Naive B cell (primary cell): Measurements from ENCODE around the gene RUFY1. TPM values are rescaled to one million over a fixed set of nuclear protein-coding genes. Genes with fewer than 3 reads are reported as not detected.

Source experiments
- ATAC-seq, 2 donors: fragments of 150-1000 bp; cut with Tn5 transposase; 2 replicates each; pipeline ENCODE4 v1.10.0; 2021; ENCODE audit warnings: low read depth in 2 of 2, mild to moderate bottlenecking in 2 of 2, moderate library complexity in 2 of 2
- DNase-seq: peaks from one replicate; pipeline ENCODE4 v3.0.0; 2022
- H3K27ac Mint-ChIP-seq, 6 donors: one replicate each; pipeline ENCODE4 v1.8.0; 2020 to 2022; ENCODE audit warnings: mild to moderate bottlenecking in 6 of 6, mixed read lengths in 6 of 6, moderate library complexity in 5 of 6, inconsistent platforms in 2 of 6
- H3K27me3 Mint-ChIP-seq, 3 donors: one replicate each; pipeline ENCODE4 v1.8.0; 2021 to 2022; ENCODE audit warnings: mixed read lengths in 3 of 3, mild to moderate bottlenecking in 1 of 3
- H3K36me3 Mint-ChIP-seq, 2 donors: one replicate each; pipeline ENCODE4 v1.8.0; 2020 to 2022; ENCODE audit warnings: mixed read lengths in 2 of 2, inconsistent platforms in 1 of 2, mild to moderate bottlenecking in 1 of 2
- H3K4me1 Mint-ChIP-seq, 3 donors: one replicate each; pipeline ENCODE4 v1.8.0; 2020 to 2022; ENCODE audit warnings: mixed read lengths in 3 of 3, inconsistent platforms in 1 of 3, mild to moderate bottlenecking in 1 of 3, moderate library complexity in 1 of 3
- H3K4me3 Mint-ChIP-seq, 8 donors: one replicate each; pipeline ENCODE4 v1.8.0; 2020 to 2022; ENCODE audit warnings: mild to moderate bottlenecking in 8 of 8, mixed read lengths in 8 of 8, moderate library complexity in 8 of 8, inconsistent platforms in 2 of 8
- H3K9me3 Mint-ChIP-seq, 7 donors: one replicate each; pipeline ENCODE4 v1.8.0; 2020 to 2022; ENCODE audit warnings: mixed read lengths in 7 of 7, mild to moderate bottlenecking in 5 of 7, inconsistent platforms in 2 of 7, moderate library complexity in 1 of 7
- polyA plus RNA-seq, 6 donors: library from polyadenylated mRNA; unstranded; fragments of 300-500 nt; fragmentation: Illumina TruSeq; gene quantifications; one replicate each; pipeline ENCODE4 v1.2.3, GENCODE V29; 2021; ENCODE audit warnings: low read depth in 6 of 6

The RUFY1 gene
- polyA plus RNA-seq, 6 donors from 2014 or later: 12.9 to 63.5 (median 42.2) TPM

DNA sequence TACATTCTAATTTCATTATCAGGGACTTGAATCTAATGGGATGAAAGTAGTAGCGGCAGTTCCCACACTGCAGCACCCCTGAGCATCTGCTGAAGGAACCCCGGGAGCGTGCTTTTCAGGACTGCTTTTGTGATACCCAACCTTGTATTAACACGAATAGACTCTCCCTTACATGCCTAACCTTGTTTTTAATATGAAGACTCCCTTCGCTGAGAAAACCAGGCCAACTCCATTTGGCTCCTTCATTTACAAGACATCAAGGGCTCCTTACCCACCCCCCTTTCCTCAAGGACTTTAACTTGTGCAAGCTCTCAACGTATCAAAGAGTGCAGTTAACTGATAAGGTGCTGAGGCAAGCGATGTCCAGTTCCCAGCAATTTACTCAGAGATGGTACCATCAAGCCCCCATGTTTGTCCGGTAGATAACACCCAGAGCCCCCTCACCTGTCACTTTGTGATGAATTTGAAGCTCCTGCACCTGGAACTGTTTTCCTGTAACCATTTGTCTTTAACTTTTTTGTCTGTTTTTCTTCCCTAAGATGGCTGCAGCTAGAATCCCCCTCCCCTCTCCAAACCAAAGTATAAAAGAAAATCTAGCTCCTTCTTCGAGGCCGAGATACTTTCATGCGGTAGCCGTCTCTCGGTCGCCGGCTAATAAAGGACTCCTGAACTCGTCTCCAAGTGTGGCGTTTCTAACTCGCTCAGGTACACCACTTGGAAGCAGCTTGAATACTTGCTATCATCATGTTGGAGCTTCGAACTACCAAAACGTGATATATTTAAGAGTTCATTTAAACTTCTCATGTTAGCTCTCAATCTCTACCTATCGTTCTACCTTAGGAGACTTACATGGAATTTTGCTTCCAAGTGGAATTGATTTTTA lies 62.5 kb downstream of the RUFY1 start:
- Mint-ChIP-seq H3K4me3 (peak overlapping the region in 3 of 8 donors; percentile 5 to 38 (median 25)), H3K36me3 (peaks cover 51 to 54% of the 10 kb centered on the region in 2 donors), H3K27ac (peak overlapping the region in 5 of 6 donors; percentile 49 to 91 (median 65)), H3K9me3 (peaks cover 0 to 1% (median 0%) of the 10 kb centered on the region in 7 donors), H3K27me3 (no peaks in the 10 kb centered on the region), H3K4me1 (peaks cover 26 to 34% (median 32%) of the 10 kb centered on the region in 3 donors)
- ATAC-seq: no peak
- DNase-seq: no peak

DNA sequence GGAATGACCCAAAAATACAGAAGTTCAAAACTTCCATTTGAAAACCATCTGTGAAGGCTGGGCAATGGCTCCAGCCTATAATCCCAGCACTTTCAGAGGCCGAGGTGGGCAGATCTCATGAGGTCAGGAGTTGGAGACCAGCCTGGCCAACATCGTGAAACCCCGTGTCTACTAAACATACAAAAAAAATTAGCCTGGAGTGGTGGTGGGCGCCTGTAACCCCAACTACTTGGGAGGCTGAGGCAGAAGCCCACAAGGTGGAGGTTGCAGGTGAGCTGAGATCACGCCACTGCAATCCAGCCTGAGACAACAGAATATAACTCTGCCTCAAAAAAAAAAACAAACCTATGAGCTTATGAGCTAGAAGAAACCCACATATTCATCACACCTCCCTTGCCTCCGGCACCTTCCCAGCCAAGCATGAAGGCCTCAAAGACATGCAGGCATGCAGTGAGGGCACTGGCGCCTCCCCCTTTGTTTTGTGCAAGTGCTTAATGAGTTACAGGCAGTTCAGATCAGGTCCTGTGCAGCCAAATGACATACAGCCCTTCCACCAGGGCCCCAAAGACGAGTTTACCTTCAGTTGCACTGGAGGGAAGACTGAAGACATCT lies 63.2 kb downstream of the RUFY1 start:
- H3K27ac Mint-ChIP-seq: peak overlapping the region in 5 of 6 donors; percentile 49 to 83 (median 65)
- H3K4me3 Mint-ChIP-seq: peak overlapping the region in 4 of 8 donors; percentile 25 to 63 (median 34)
- peak; percentile 22 to 45 for ATAC-seq
- no peaks in the 10 kb centered on the region for H3K27me3 Mint-ChIP-seq
- peaks cover 0 to 1% (median 0%) of the 10 kb centered on the region in 7 donors for H3K9me3 Mint-ChIP-seq
- DNase-seq: no peak
- peaks cover 32 to 38% (median 37%) of the 10 kb centered on the region in 3 donors for H3K4me1 Mint-ChIP-seq
- peaks cover 55 to 60% of the 10 kb centered on the region in 2 donors for H3K36me3 Mint-ChIP-seq

DNA sequence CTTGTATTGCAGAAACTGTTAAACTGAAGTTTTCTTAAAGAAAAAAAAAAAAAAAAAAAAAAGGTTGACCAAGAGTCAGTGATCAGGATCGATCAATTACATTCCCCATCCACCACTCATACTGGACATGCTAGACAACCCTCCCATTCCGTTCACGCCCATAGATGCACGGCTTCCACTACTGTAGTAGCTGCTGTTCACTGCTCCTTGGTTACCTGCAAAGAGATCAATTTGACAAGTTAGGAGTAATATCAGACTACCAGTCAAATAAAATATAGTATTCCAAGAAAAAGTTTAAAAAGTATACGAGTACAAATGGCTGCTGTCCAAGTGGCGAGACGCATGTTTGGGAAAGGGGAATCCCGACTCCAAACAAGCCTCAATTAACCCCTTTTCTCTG lies 64.4 kb downstream of the RUFY1 start:
- H3K27me3 Mint-ChIP-seq: no peaks in the 10 kb centered on the region
- H3K9me3 Mint-ChIP-seq: peaks cover 0 to 1% (median 0%) of the 10 kb centered on the region in 7 donors
- peaks cover 57 to 61% of the 10 kb centered on the region in 2 donors for H3K36me3 Mint-ChIP-seq
- H3K4me3 Mint-ChIP-seq: no peak overlapping the region
- peak overlapping the region in 4 of 6 donors; percentile 25 to 84 (median 34) for H3K27ac Mint-ChIP-seq
- ATAC-seq: no peak
- H3K4me1 Mint-ChIP-seq: peaks cover 38 to 46% (median 42%) of the 10 kb centered on the region in 3 donors
- DNase-seq: no peak

- Mint-ChIP-seq H3K4me3 (no peak overlapping the region), H3K4me1 (peaks cover 41 to 49% (median 47%) of the 10 kb centered on the region in 3 donors), H3K9me3 (peaks cover 0 to 1% (median 0%) of the 10 kb centered on the region in 7 donors), H3K27ac (peak overlapping the region in 1 of 6 donors; percentile 73), H3K36me3 (peaks cover 57 to 60% of the 10 kb centered on the region in 2 donors), H3K27me3 (no peaks in the 10 kb centered on the region)
- DNase-seq: no peak
- ATAC-seq: no peak
Measured at GRCh38 chr5:179615203-179615602, 64.8 kb downstream of the RUFY1 start.

DNA sequence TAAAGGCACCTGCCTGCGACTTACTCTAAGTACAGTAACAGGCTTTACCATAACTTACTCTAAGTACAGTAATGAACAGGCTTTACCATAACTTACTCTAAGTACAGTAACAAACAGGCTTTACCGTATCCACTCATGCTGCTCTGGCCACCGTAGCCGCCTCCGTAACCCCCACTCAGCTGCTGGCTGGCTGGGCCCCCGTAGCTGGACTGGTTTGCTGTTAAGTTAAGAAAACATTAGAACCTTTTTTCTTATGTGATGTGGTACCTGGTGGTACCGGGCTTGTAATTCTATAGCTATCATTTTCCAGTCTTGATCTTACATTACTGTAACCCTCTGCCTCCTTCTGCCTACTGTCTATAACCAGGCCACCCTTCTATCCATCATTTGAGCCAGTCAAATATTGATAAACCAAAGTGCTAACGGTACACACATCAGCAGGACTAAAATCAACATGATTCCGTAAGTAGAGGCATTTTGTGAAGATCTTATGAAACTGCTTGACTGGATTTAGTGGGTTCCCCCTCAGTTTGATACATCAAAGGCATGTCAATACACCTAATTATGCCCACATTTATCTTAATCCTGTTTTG lies 65.7 kb downstream of the RUFY1 start:
- no peak for DNase-seq
- peak overlapping the region in 4 of 6 donors; percentile 54 to 88 (median 80) for H3K27ac Mint-ChIP-seq
- peak overlapping the region in 2 of 8 donors; percentile 28 to 80 for H3K4me3 Mint-ChIP-seq
- no peak for ATAC-seq
- no peaks in the 10 kb centered on the region for H3K27me3 Mint-ChIP-seq
- peaks cover 59 to 68% of the 10 kb centered on the region in 2 donors for H3K36me3 Mint-ChIP-seq
- peaks cover 0 to 1% (median 0%) of the 10 kb centered on the region in 7 donors for H3K9me3 Mint-ChIP-seq
- peaks cover 50 to 58% (median 53%) of the 10 kb centered on the region in 3 donors for H3K4me1 Mint-ChIP-seq

- Mint-ChIP-seq H3K4me3 (peak overlapping the region in 2 of 8 donors; percentile 33 to 37), H3K9me3 (peaks cover 0 to 1% (median 0%) of the 10 kb centered on the region in 7 donors), H3K27ac (peak overlapping the region in 3 of 6 donors; percentile 18 to 76 (median 67)), H3K27me3 (no peaks in the 10 kb centered on the region), H3K4me1 (peaks cover 54 to 62% (median 60%) of the 10 kb centered on the region in 3 donors), H3K36me3 (peaks cover 59 to 69% of the 10 kb centered on the region in 2 donors)
- DNase-seq: no peak
- no peak for ATAC-seq
Measured at GRCh38 chr5:179617930-179618329, 67.6 kb downstream of the RUFY1 start.

DNA sequence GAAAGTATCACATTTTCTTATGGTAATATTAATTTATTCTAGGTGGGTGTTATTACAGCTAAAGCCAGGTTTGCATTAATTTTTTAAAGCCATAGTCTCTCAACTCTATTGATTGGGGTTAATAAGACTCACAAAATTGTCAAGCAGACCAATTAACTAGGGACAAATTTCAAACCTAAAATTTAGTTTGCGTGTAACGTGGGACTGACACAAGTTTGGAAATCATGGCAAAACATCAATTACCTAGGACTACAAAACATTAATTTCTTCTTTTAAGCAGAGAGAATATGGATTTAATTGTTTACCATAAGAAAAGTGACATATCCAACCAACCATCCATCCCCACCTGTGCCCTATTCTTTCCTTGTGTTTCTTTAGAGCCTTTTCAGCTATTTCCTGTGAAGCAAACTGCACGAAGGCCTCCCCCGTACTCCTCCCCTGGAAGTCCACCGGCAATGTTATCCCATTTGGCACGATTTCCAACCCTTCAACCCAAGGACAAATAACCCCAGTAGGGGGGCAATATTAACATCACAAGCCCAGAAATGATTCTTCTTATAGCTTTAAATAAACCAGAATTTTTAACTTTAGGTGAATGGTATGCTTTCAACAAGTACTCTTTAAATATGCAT lies 68.7 kb downstream of the RUFY1 start:
- ATAC-seq: no peak
- Mint-ChIP-seq H3K4me3 (peak overlapping the region; percentile 0 to 75 (median 62)), H3K36me3 (peaks cover 58 to 62% of the 10 kb centered on the region in 2 donors), H3K4me1 (peaks cover 52 to 58% (median 55%) of the 10 kb centered on the region in 3 donors), H3K9me3 (no peaks in the 10 kb centered on the region), H3K27ac (peak overlapping the region in 1 of 6 donors; percentile 77), H3K27me3 (no peaks in the 10 kb centered on the region)
- no peak for DNase-seq

DNA sequence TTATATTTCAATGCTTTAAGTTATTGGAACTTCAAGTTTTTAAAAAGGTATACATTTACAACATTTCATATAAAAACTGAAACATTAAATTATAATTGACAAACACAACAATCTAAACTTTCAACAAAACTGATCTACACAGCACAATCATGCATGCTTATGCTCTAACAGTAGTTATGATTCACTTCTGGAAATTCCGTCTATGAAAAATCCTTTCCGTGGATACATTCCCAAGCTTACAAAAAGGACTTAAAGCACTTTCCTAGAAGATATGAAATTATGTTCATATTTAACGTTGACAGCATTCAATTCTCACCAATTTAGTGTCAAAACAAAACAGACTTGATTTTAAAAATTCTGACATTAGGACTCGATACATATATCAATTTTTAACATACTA lies 69.4 kb downstream of the RUFY1 start:
- Mint-ChIP-seq H3K4me1 (peaks cover 53 to 65% (median 58%) of the 10 kb centered on the region in 3 donors), H3K36me3 (peaks cover 54 to 58% of the 10 kb centered on the region in 2 donors), H3K4me3 (peak overlapping the region in 5 of 8 donors; percentile 22 to 98 (median 97)), H3K27ac (peak overlapping the region in 1 of 6 donors; percentile 99), H3K9me3 (no peaks in the 10 kb centered on the region), H3K27me3 (no peaks in the 10 kb centered on the region)
- no peak for DNase-seq
- ATAC-seq: no peak

GRCh38 chr5:179620293-179620692 lies 69.9 kb downstream of the RUFY1 start:
- ATAC-seq: no peak
- no peaks in the 10 kb centered on the region for H3K9me3 Mint-ChIP-seq
- peaks cover 53 to 54% of the 10 kb centered on the region in 2 donors for H3K36me3 Mint-ChIP-seq
- H3K27me3 Mint-ChIP-seq: no peaks in the 10 kb centered on the region
- no peak for DNase-seq
- peaks cover 53 to 66% (median 61%) of the 10 kb centered on the region in 3 donors for H3K4me1 Mint-ChIP-seq
- peak overlapping the region in 4 of 6 donors; percentile 46 to 99 (median 76) for H3K27ac Mint-ChIP-seq
- peak overlapping the region; percentile 31 to 98 (median 96) for H3K4me3 Mint-ChIP-seq

- peaks cover 51 to 53% of the 10 kb centered on the region in 2 donors for H3K36me3 Mint-ChIP-seq
- DNase-seq (no peak), ATAC-seq (no peak)
- peaks cover 51 to 62% (median 61%) of the 10 kb centered on the region in 3 donors for H3K4me1 Mint-ChIP-seq
- peak overlapping the region; percentile 75 to 99 (median 98) for H3K27ac Mint-ChIP-seq
- peak overlapping the region; percentile 93 to 98 (median 97) for H3K4me3 Mint-ChIP-seq
- H3K27me3 Mint-ChIP-seq: no peaks in the 10 kb centered on the region
- H3K9me3 Mint-ChIP-seq: no peaks in the 10 kb centered on the region
Measured at GRCh38 chr5:179620703-179621350, 70.5 kb downstream of the RUFY1 start.

DNA sequence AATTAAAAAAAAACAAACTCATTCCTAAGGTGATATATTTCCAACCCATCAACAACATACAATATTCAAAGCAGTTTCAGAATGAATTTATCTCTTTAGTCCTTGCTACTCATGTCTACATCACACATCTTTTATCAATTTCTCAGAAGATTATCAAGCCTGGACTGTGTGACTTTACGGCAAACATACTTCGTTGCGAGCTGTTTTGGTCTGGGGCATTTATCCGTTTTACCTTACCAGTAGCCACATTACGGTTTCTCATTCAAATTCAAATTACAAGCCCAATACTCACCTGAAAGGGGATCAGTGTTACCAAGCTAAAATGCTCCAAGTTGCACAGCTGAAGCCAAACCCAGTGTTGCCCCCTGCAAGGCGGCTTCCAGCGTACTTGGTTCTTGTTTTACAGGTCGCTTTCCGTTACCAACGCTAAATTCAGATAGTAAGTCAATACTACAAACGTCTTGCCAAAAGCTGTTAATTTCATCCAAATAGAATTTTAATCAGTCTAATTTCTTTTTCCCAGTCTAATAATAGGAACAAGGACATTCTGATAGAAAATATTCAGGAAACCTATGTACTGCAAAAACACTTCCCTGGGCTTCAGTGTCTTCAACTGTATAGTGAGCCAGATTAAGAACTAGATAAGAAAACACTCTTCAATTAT lies 71.3 kb downstream of the RUFY1 start:
- no peak for DNase-seq
- Mint-ChIP-seq H3K36me3 (peaks cover 44 to 45% of the 10 kb centered on the region in 2 donors), H3K4me1 (peaks cover 46 to 58% (median 57%) of the 10 kb centered on the region in 3 donors), H3K9me3 (no peaks in the 10 kb centered on the region), H3K27me3 (no peaks in the 10 kb centered on the region), H3K4me3 (peak overlapping the region; percentile 93 to 98 (median 97)), H3K27ac (peak overlapping the region; percentile 89 to 99 (median 98))
- ATAC-seq: no peak
